Measurements from ENCODE around the gene CTIF. TPM values are rescaled to one million over a fixed set of nuclear protein-coding genes. Genes with fewer than 3 reads are reported as not detected.

Gene CTIF
- total and polyA plus RNA-seq, 4 donors = 12.2 to 45.7 (median 32.6) TPM

DNA sequence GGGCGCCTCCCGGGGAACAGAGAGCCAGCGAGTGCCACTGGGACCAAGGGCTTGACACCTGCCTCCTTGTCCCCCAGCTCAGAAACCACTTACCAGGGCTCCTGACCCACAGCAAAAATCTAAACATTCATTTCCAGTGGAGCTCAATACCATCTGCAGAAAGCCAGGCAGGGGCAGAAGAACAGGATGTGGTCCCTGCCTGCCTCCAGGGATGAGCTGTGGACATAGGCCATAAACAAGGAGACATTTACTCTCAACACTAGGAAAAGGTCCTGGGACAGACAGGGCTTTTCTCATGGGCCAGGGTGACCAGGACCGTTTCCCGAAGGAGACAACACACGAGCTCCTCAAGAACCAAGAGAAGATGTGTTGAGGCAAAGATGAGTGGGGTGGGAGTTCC is 203.0 kb downstream of the CTIF start:
- no peaks in the 10 kb centered on the region for H3K9me3 ChIP-seq (ENCODE audit: control insufficient read depth in 4 of 4, insufficient read depth in 3 of 4, low read length in 3 of 4)
- TF ChIP-seq, protein P1, sequence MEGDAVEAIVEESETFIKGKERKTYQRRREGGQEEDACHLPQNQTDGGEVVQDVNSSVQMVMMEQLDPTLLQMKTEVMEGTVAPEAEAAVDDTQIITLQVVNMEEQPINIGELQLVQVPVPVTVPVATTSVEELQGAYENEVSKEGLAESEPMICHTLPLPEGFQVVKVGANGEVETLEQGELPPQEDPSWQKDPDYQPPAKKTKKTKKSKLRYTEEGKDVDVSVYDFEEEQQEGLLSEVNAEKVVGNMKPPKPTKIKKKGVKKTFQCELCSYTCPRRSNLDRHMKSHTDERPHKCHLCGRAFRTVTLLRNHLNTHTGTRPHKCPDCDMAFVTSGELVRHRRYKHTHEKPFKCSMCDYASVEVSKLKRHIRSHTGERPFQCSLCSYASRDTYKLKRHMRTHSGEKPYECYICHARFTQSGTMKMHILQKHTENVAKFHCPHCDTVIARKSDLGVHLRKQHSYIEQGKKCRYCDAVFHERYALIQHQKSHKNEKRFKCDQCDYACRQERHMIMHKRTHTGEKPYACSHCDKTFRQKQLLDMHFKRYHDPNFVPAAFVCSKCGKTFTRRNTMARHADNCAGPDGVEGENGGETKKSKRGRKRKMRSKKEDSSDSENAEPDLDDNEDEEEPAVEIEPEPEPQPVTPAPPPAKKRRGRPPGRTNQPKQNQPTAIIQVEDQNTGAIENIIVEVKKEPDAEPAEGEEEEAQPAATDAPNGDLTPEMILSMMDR (IDR thresholded peaks at IDR 0.05; ENCODE audit: control extremely low read depth, extremely low read depth) = no peak
- no peaks in the 10 kb centered on the region for H3K36me3 ChIP-seq (ENCODE audit: control insufficient read depth in 4 of 4, insufficient read depth in 4 of 4, low read length in 4 of 4)
- peaks cover 0 to 23% (median 12%) of the 10 kb centered on the region in 5 donors for H3K4me1 ChIP-seq (ENCODE audit: control insufficient read depth in 5 of 5, insufficient read depth in 5 of 5, low read length in 5 of 5)
- H3K27me3 ChIP-seq (ENCODE audit: control insufficient read depth in 3 of 3, insufficient read depth in 3 of 3, low read length in 2 of 3) = no peaks in the 10 kb centered on the region
- H3K27ac ChIP-seq (ENCODE audit: low read depth in 1 of 2, low read length in 1 of 2) = no peak overlapping the region
- DNase-seq = no peak
- no peak overlapping the region for H3K9ac ChIP-seq (ENCODE audit: insufficient read depth in 1 of 2, low read length in 2 of 2)
- WGBS, 2 donors = 95 to 96% methylated on average over 6 of the region's 6 CpGs
- H3K4me3 ChIP-seq = no peak overlapping the region
- no peak for ATAC-seq (ENCODE audit: insufficient read depth, low FRiP score)

DNA sequence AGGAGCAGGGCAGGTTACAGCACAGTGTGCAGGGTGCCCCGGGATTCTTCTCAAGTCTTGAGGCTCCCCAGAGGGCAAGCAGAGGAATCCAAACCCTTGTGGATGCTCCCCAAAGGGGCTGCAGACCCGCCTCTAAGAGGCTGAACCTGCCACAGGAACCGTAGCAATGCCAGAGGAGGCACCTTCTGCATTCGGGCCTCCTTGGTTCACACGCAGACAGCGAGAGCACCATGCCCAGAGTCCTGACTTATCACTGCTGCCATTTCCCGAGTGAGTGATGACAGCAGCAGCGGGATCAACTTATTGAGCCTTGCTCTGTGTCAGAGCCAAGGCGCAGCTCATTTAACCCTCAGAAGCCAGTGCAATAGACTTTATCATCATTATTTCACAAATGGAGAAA is 203.5 kb downstream of the CTIF start:
- no peak overlapping the region for H3K9ac ChIP-seq (ENCODE audit: insufficient read depth in 1 of 2, low read length in 2 of 2)
- H3K9me3 ChIP-seq (ENCODE audit: control insufficient read depth in 4 of 4, insufficient read depth in 3 of 4, low read length in 3 of 4) = no peaks in the 10 kb centered on the region
- H3K36me3 ChIP-seq (ENCODE audit: control insufficient read depth in 4 of 4, insufficient read depth in 4 of 4, low read length in 4 of 4) = no peaks in the 10 kb centered on the region
- no peak for ATAC-seq (ENCODE audit: insufficient read depth, low FRiP score)
- H3K27ac ChIP-seq (ENCODE audit: low read depth in 1 of 2, low read length in 1 of 2) = no peak overlapping the region
- TF ChIP-seq, protein P1 (IDR thresholded peaks at IDR 0.05; ENCODE audit: control extremely low read depth, extremely low read depth) = no peak
- H3K4me1 ChIP-seq (ENCODE audit: control insufficient read depth in 5 of 5, insufficient read depth in 5 of 5, low read length in 5 of 5) = peaks cover 0 to 23% (median 12%) of the 10 kb centered on the region in 5 donors
- no peak for DNase-seq
- WGBS, 2 donors = 91 to 93% methylated on average over 9 of the region's 9 CpGs
- no peaks in the 10 kb centered on the region for H3K27me3 ChIP-seq (ENCODE audit: control insufficient read depth in 3 of 3, insufficient read depth in 3 of 3, low read length in 2 of 3)
- no peak overlapping the region for H3K4me3 ChIP-seq

DNA sequence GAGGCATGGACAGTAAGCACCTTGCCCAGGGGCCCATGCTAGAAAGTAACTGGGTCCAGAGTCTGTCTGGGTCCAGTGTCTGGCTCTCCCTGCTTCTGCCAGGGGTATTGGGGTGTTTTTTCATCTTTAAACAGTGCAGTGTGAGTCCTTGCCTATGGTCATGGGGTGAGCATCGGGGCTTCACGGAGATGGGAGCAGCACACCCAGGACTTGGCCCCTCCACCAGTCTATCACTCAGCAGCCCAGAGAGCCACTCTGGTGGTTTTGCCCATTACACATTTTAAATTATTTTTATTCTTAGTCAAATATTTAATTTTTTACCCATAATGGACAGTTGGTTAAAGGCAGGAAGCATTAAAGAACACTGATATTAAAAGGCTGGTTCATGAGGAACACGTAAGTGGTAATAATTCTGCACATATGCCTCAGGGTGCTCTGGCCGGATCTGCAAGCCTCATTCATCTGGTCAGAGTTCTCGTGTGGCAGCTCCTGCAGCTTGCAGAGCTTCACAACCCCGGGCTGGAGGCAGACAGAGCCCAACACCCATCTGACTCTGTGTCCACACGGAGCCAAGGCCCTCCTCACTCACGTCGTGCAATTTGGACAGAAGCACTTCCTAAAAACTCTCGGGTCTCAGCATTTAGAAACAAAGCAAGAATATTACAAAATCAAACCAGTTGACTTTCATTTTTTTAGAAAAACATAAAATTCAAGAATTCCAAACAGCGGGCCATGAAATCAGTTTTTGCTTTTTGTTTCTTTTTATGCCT is 204.1 kb downstream of the CTIF start:
- Histone ChIP-seq H3K36me3 (ENCODE audit: control insufficient read depth in 4 of 4, insufficient read depth in 4 of 4, low read length in 4 of 4) (no peaks in the 10 kb centered on the region), H3K27ac (ENCODE audit: low read depth in 1 of 2, low read length in 1 of 2) (no peak overlapping the region), H3K4me1 (ENCODE audit: control insufficient read depth in 5 of 5, insufficient read depth in 5 of 5, low read length in 5 of 5) (peaks cover 0 to 23% (median 12%) of the 10 kb centered on the region in 5 donors), H3K27me3 (ENCODE audit: control insufficient read depth in 3 of 3, insufficient read depth in 3 of 3, low read length in 2 of 3) (no peaks in the 10 kb centered on the region), H3K9me3 (ENCODE audit: control insufficient read depth in 4 of 4, insufficient read depth in 3 of 4, low read length in 3 of 4) (no peaks in the 10 kb centered on the region), H3K9ac (ENCODE audit: insufficient read depth in 1 of 2, low read length in 2 of 2) (peak overlapping the region in 1 of 2 donors; percentile 70), H3K4me3 (no peak overlapping the region)
- TF ChIP-seq, protein P1 (IDR thresholded peaks at IDR 0.05; ENCODE audit: control extremely low read depth, extremely low read depth) = no peak
- no peak for ATAC-seq (ENCODE audit: insufficient read depth, low FRiP score)
- DNase-seq = peak; percentile 63 to 90 (median 84)
- WGBS, 2 donors = 40 to 60% methylated on average over 11 of the region's 11 CpGs
